Stomach (tissue), 9 donors: Measurements from ENCODE around the gene RNF39. TPM values are rescaled to one million over a fixed set of nuclear protein-coding genes. Genes with fewer than 3 reads are reported as not detected.
A peak's percentile ranks its signal among the peaks of the same experiment; 100 is the strongest.

Source experiments
- DNase-seq, 2 donors: peaks; one replicate each; pipeline versions ENCODE4 v3.0.0 to v3.0.0-alpha.2; 2013 to 2019
- H3K27ac ChIP-seq, 5 donors: fragments of 200-600 bp in 4 of 5; sonication (generic) in 4 of 5; one replicate each; pipeline ENCODE4 v1.5.1; 2013 to 2019; ENCODE audit warnings: mild to moderate bottlenecking in 1 of 5, moderate library complexity in 1 of 5
- H3K27me3 ChIP-seq, 3 donors: fragments of 200-600 bp; sonication (generic); one replicate each; pipeline ENCODE4 v1.5.1; 2017 to 2019; ENCODE audit warnings: mixed run types in 1 of 3
- H3K36me3 ChIP-seq, 4 donors: fragments of 200-600 bp; sonication (generic); 1 replicate in 3 of 4; 2 replicates in 1 of 4; pipeline ENCODE4 v1.5.1; 2016 to 2019
- H3K4me1 ChIP-seq, 4 donors: fragments of 200-600 bp; sonication (generic); one replicate each; pipeline ENCODE4 v1.5.1; 2016 to 2019
- H3K4me3 ChIP-seq, 4 donors: fragments of 200-600 bp; sonication (generic) in 3 of 4; one replicate each; pipeline ENCODE4 v1.5.1; 2016 to 2019; ENCODE audit warnings: mild to moderate bottlenecking in 1 of 4
- H3K9me3 ChIP-seq, 4 donors: fragments of 200-600 bp; sonication (generic); one replicate each; pipeline ENCODE4 v1.5.1; 2016 to 2019
- CTCF ChIP-seq, 7 experiments: fragments of 450-650 bp in 4 of 7; fragments of 200-600 bp in 3 of 7; sonication (generic) in 3 of 7; IDR thresholded peaks; one replicate each; pipeline ENCODE4 v1.5.1; 2016 to 2019; ENCODE audit warnings: antibody characterized with exemption in 7 of 7, control low read depth in 2 of 7, mild to moderate bottlenecking in 1 of 7
- EP300 ChIP-seq: sonication (generic); formaldehyde crosslinking; IDR thresholded peaks from one replicate; pipeline ENCODE4 v1.6.1; 2017; ENCODE audit warnings: antibody characterized with exemption
- POLR2A ChIP-seq, 4 donors: fragments of 450-650 bp; IDR thresholded peaks; one replicate each; pipeline ENCODE4 v1.6.1; 2016; ENCODE audit warnings: antibody characterized with exemption in 4 of 4, control low read depth in 2 of 4, mild to moderate bottlenecking in 1 of 4, moderate library complexity in 1 of 4
- POLR2AphosphoS5 ChIP-seq, 3 donors: sonication (generic); formaldehyde crosslinking; IDR thresholded peaks; one replicate each; pipeline ENCODE4 v1.6.1; 2016; ENCODE audit warnings: antibody characterized with exemption in 3 of 3
- WGBS, 5 donors: extraction: QIAGEN DNeasy Blood & Tissue Kit in 3 of 5; methylation state at CpG; one replicate each; pipeline versions ENCODE4 v1.1.5 to v1.1.7; 2013 to 2018; 5-methylcytosine and 5-hydroxymethylcytosine counted together
- intact Hi-C: fragments of 100-400 bp; cut with DNase I; formaldehyde crosslinking; loops from one replicate; pipeline ENCODE4 v1.15.1; 2023; ENCODE audit warnings: low total_unique reads
- polyA plus RNA-seq, 3 donors: library from polyadenylated mRNA; stranded (reverse); fragments of 200-250 nt; gene quantifications; one replicate each; pipeline ENCODE4 v1.2.3, GENCODE V29; 2013
- total RNA-seq, 5 donors: library from RNA; depleted of rRNA; stranded (reverse); fragments of >200 nt; gene quantifications; one replicate each; pipeline versions ENCODE4 v1.1.0 to v1.2.3, GENCODE V29; 2014 to 2016
- donor health status: healthy with polysubstance abuse.
- donor health status: Bipolar disorder and iron deficiency.
- donor health status: healthy.

The RNF39 gene
- total and polyA plus RNA-seq, 8 donors: 0.18 to 13.5 (median 3.3) TPM; not detected in 2

DNA sequence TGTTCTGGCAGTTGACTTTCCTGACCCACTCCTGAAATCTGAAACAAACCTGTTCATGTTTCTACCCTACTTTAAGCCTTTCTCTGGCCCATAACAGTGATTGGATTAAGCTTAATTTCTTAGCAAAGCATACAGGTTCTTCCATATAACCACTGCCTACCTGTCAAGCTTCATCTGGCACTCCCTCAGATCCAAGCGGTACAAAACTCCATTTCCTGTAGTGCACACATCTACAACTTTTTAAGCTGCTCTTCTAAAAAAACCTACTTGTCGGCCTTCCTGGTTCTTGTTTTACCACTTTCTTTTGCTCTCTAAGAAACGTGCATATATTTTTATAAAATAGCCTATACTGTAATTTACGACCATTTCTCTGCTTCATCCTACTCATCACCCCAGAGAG is 9.5 kb downstream of the RNF39 start:
- Histone ChIP-seq H3K9me3 (no peaks in the 10 kb centered on the region), H3K27ac (peak overlapping the region; percentile 55 to 95 (median 93)), H3K27me3 (peaks cover 0 to 7% (median 0%) of the 10 kb centered on the region in 3 donors), H3K4me3 (peak overlapping the region; percentile 66 to 75 (median 68)), H3K4me1 (peaks cover 25 to 59% (median 35%) of the 10 kb centered on the region in 4 donors), H3K36me3 (peaks cover 13 to 36% (median 34%) of the 10 kb centered on the region in 4 donors)
- intact Hi-C loops: no loop called here
- peak in 1 of 2 donors; percentile 48 for DNase-seq
- 7 to 16% (median 8%) methylated on average over 4 of the region's 4 CpGs for WGBS, 5 donors
- TF ChIP-seq POLR2AphosphoS5 (IDR thresholded peaks at IDR 0.05): no peak

GRCh38 chr6:30063315-30063714 is 12.3 kb downstream of the RNF39 start:
- TF ChIP-seq CTCF (IDR thresholded peaks at IDR 0.05): no peak
- TF ChIP-seq EP300: no peak
- TF ChIP-seq POLR2A (IDR thresholded peaks at IDR 0.05): no peak
- no peak for TF ChIP-seq POLR2AphosphoS5 (IDR thresholded peaks at IDR 0.05)
- intact Hi-C loops: no loop called here
- Histone ChIP-seq H3K9me3 (no peaks in the 10 kb centered on the region), H3K36me3 (peaks cover 0 to 9% (median 7%) of the 10 kb centered on the region in 4 donors), H3K4me3 (no peak overlapping the region), H3K27me3 (no peaks in the 10 kb centered on the region), H3K4me1 (peaks cover 33 to 62% (median 45%) of the 10 kb centered on the region in 4 donors), H3K27ac (no peak overlapping the region)
- WGBS, 5 donors: 69 to 98% (median 89%) methylated on average over 2 of the region's 2 CpGs
- DNase-seq: no peak

GRCh38 chr6:30062471-30063178 is 12.9 kb downstream of the RNF39 start:
- intact Hi-C loops: no loop called here
- no peaks in the 10 kb centered on the region for H3K9me3 ChIP-seq
- no peak for DNase-seq
- H3K4me1 ChIP-seq: peaks cover 26 to 55% (median 38%) of the 10 kb centered on the region in 4 donors
- H3K4me3 ChIP-seq: peak overlapping the region; percentile 75 to 86 (median 83)
- TF ChIP-seq POLR2A (IDR thresholded peaks at IDR 0.05): no peak
- TF ChIP-seq POLR2AphosphoS5 (IDR thresholded peaks at IDR 0.05): no peak
- no peak for TF ChIP-seq CTCF (IDR thresholded peaks at IDR 0.05)
- no peak for TF ChIP-seq EP300
- H3K36me3 ChIP-seq: peaks cover 0 to 16% (median 13%) of the 10 kb centered on the region in 4 donors
- peak overlapping the region; percentile 38 to 95 (median 93) for H3K27ac ChIP-seq
- H3K27me3 ChIP-seq: no peaks in the 10 kb centered on the region
- 79 to 98% (median 91%) methylated on average over 7 of the region's 7 CpGs for WGBS, 5 donors

GRCh38 chr6:30061858-30062458 is 13.6 kb downstream of the RNF39 start:
- Histone ChIP-seq H3K36me3 (peaks cover 0 to 22% (median 20%) of the 10 kb centered on the region in 4 donors), H3K4me1 (peaks cover 26 to 52% (median 35%) of the 10 kb centered on the region in 4 donors), H3K27me3 (no peaks in the 10 kb centered on the region), H3K4me3 (peak overlapping the region; percentile 75 to 86 (median 83)), H3K9me3 (no peaks in the 10 kb centered on the region), H3K27ac (peak overlapping the region; percentile 87 to 95 (median 93))
- 19 to 40% (median 24%) methylated on average over 13 of the region's 13 CpGs for WGBS, 5 donors
- TF ChIP-seq CTCF (IDR thresholded peaks at IDR 0.05): no peak
- TF ChIP-seq POLR2A (IDR thresholded peaks at IDR 0.05): no peak
- TF ChIP-seq POLR2AphosphoS5 (IDR thresholded peaks at IDR 0.05): no peak
- TF ChIP-seq EP300: no peak
- intact Hi-C loops: no loop called here
- peak; percentile 28 to 75 for DNase-seq
